HepG2 (cell line): ENCODE results near the gene DNLZ. TPM values are rescaled to one million over a fixed set of nuclear protein-coding genes. Genes with fewer than 3 reads are reported as not detected.

Experiments used
- CBFB ChIP-seq: sonication (generic); formaldehyde crosslinking; IDR thresholded peaks from 2 replicates; pipeline ENCODE4 v1.4.0; 2020; ENCODE audit warnings: missing genetic modification reagents
- FLYWCH1 ChIP-seq: sonication (generic); formaldehyde crosslinking; IDR thresholded peaks from 2 replicates; pipeline ENCODE4 v1.8.1; 2023; ENCODE audit warnings: mild to moderate bottlenecking, missing genetic modification reagents
- FOSL1 ChIP-seq: sonication (generic); formaldehyde crosslinking; IDR thresholded peaks from 2 replicates; pipeline ENCODE4 v1.9.0; 2021; ENCODE audit warnings: missing genetic modification reagents, borderline replicate concordance
- FOXJ3 ChIP-seq: sonication (generic); formaldehyde crosslinking; IDR thresholded peaks from 2 replicates; pipeline ENCODE4 v1.4.0; 2020; ENCODE audit warnings: missing genetic modification reagents, mild to moderate bottlenecking, borderline replicate concordance
- GLI4 ChIP-seq: sonication (generic); formaldehyde crosslinking; IDR thresholded peaks from 2 replicates; pipeline ENCODE4 v1.5.1; 2020; ENCODE audit warnings: missing genetic modification reagents, mild to moderate bottlenecking, moderate library complexity, borderline replicate concordance
- HOXD1 ChIP-seq: sonication (generic); formaldehyde crosslinking; IDR thresholded peaks from 2 replicates; pipeline ENCODE4 v1.5.0; 2020; ENCODE audit warnings: missing genetic modification reagents
- IRF2 ChIP-seq: IDR thresholded peaks from 2 replicates; pipeline ENCODE4 v1.6.1; 2018; ENCODE audit warnings: missing genetic modification reagents, missing compliant biosample characterization
- MIER2 ChIP-seq: IDR thresholded peaks from 2 replicates; pipeline ENCODE4 v1.6.1; 2016; ENCODE audit warnings: missing biosample characterization, missing genetic modification reagents
- ONECUT2 ChIP-seq: sonication (generic); formaldehyde crosslinking; IDR thresholded peaks from 2 replicates; pipeline ENCODE4 v1.4.0; 2020; ENCODE audit warnings: missing genetic modification reagents
- PITX1 ChIP-seq: sonication (generic); formaldehyde crosslinking; IDR thresholded peaks from 2 replicates; pipeline ENCODE4 v1.5.1; 2020; ENCODE audit warnings: mild to moderate bottlenecking, missing genetic modification reagents
- SOX6 ChIP-seq, 2 experiments: fragments of 450-650 bp in 1 of 2; sonication (generic) in 1 of 2; formaldehyde crosslinking in 1 of 2; IDR thresholded peaks; 2 replicates each; pipeline versions ENCODE4 v1.4.0 to v1.6.1; 2017 to 2020; ENCODE audit warnings: antibody characterized with exemption in 1 of 2, mild to moderate bottlenecking in 1 of 2, missing genetic modification reagents in 1 of 2
- TMF1 ChIP-seq: sonication (generic); formaldehyde crosslinking; IDR thresholded peaks from 2 replicates; pipeline ENCODE4 v1.8.1; 2022; ENCODE audit warnings: low read depth, missing genetic modification reagents
- ZBTB42 ChIP-seq: sonication (generic); formaldehyde crosslinking; IDR thresholded peaks from 2 replicates; pipeline ENCODE4 v1.5.0; 2020; ENCODE audit warnings: mild to moderate bottlenecking, missing genetic modification reagents
- ZKSCAN8 ChIP-seq: IDR thresholded peaks from 2 replicates; pipeline ENCODE4 v1.6.1; 2016; ENCODE audit warnings: borderline replicate concordance, missing genetic modification reagents, missing compliant biosample characterization
- ZNF10 ChIP-seq: sonication (generic); formaldehyde crosslinking; IDR thresholded peaks from 2 replicates; pipeline ENCODE4 v1.4.0; 2020; ENCODE audit warnings: mild to moderate bottlenecking, low read depth, missing genetic modification reagents, borderline replicate concordance
- ZNF143 ChIP-seq: sonication (generic); formaldehyde crosslinking; IDR thresholded peaks from 2 replicates; pipeline ENCODE4 v1.4.0; 2020; ENCODE audit warnings: missing genetic modification reagents
- ZNF329 ChIP-seq: sonication (generic); formaldehyde crosslinking; IDR thresholded peaks from 2 replicates; pipeline ENCODE4 v1.9.0; 2021; ENCODE audit warnings: low read depth, mild to moderate bottlenecking, missing genetic modification reagents
- ZNF383 ChIP-seq: sonication (generic); formaldehyde crosslinking; IDR thresholded peaks from 2 replicates; pipeline ENCODE4 v1.4.0; 2020; ENCODE audit warnings: missing genetic modification reagents, mild to moderate bottlenecking, borderline replicate concordance
- ZNF460 ChIP-seq: sonication (generic); formaldehyde crosslinking; IDR thresholded peaks from 2 replicates; pipeline ENCODE4 v1.5.1; 2020; ENCODE audit warnings: missing genetic modification reagents, mild to moderate bottlenecking, borderline replicate concordance
- ZNF510 ChIP-seq: sonication (generic); formaldehyde crosslinking; IDR thresholded peaks from 2 replicates; pipeline ENCODE4 v1.4.0; 2020; ENCODE audit warnings: low read depth, mild to moderate bottlenecking, missing genetic modification reagents
- ZNF556 ChIP-seq: sonication (generic); formaldehyde crosslinking; IDR thresholded peaks from 2 replicates; pipeline ENCODE4 v1.4.0; 2020; ENCODE audit warnings: mild to moderate bottlenecking, missing genetic modification reagents, borderline replicate concordance
- polyA plus RNA-seq, 8 experiments: library from polyadenylated mRNA; depleted of rRNA in 3 of 8; stranded (reverse) in 7 of 8; unstranded in 1 of 8; fragments of >200 nt; fragmentation: Illumina TruSeq in 4 of 8; extraction: Trizol in 4 of 8; gene quantifications; 2 replicates each; pipeline versions ENCODE4 v1.2.1 to v1.2.3, GENCODE V29; 2011 to 2016; ENCODE audit warnings: low read depth in 4 of 8, missing spikeins in 1 of 8, mixed read lengths in 1 of 8; ENCODE audit not compliant: insufficient read depth in 1 of 8
- total RNA-seq, 5 experiments: library from RNA; depleted of rRNA; stranded (reverse); fragments of >200 nt; fragmentation: Illumina TruSeq; extraction: Trizol; gene quantifications; 2 replicates each; pipeline ENCODE4 v1.2.3, GENCODE V29; 2016; ENCODE audit warnings: low read depth in 1 of 5
- TF ChIP-seq, protein P1 (sequence below): IDR thresholded peaks from 2 replicates; pipeline ENCODE4 v1.6.1; 2016; ENCODE audit warnings: missing biosample characterization, missing genetic modification reagents, low read depth
- TF ChIP-seq, protein P2 (sequence below): sonication (generic); formaldehyde crosslinking; IDR thresholded peaks from 2 replicates; pipeline ENCODE4 v1.4.0; 2020; ENCODE audit warnings: missing genetic modification reagents
- TF ChIP-seq, protein P3 (sequence below): sonication (generic); formaldehyde crosslinking; conservative IDR thresholded peaks from 2 replicates; pipeline ENCODE4 v1.8.0; 2022; ENCODE audit warnings: low read depth, missing genetic modification reagents

Gene DNLZ
- total and polyA plus RNA-seq, 2 of the 13 experiments (the other 11 are each of a cell fraction or from before 2014, with no cell fraction given): 3.4 to 8.0 TPM

DNA sequence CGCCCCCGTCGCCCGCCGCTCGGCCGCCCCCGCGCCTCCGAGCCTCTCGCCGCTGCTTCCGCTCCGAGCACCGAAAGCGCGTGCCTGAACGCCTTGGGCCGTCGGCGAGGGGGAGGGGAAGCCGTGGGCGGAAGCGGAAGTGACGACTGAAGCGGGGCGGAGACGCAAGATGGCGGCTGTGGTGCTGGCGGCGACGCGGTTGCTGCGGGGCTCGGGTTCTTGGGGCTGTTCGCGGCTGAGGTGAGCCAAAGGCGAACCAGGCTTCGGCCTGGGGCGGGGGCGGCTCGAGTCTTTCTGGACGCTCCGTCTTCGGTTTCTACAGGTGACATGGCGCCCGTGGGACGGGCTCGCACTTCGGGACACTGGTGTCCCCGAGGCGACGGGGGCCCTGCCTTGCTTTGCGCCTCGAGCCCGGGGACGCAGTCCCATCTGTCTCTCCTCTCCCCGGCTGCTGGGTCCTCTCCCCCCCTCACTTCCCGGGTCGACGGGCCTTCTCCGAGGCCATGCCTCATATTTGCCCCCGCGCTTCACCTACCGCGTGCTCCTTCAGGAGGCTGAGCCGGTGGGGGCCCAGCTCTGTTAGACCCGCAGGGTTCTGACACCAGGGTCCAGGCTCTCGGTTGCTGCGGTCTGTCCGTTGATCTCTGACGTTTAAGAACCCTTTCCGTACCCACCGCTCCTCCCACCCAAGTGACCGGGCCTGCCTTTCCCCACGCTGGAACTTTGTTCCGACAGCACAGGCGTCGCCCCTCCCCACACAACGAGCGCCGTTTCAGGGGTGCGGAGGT is 47.1 kb upstream of the DNLZ start, which contains the start of the genes ENTR1 and PMPCA (continued):
- no peak for TF ChIP-seq ZKSCAN8 (CRISPR knock-in tag)
- no peak for TF ChIP-seq FLYWCH1 (CRISPR knock-in tag)
- TF ChIP-seq ZBTB42 (CRISPR knock-in tag): peak; percentile 55; the same call in 1 of the 2 replicates
- TF ChIP-seq, protein P1, sequence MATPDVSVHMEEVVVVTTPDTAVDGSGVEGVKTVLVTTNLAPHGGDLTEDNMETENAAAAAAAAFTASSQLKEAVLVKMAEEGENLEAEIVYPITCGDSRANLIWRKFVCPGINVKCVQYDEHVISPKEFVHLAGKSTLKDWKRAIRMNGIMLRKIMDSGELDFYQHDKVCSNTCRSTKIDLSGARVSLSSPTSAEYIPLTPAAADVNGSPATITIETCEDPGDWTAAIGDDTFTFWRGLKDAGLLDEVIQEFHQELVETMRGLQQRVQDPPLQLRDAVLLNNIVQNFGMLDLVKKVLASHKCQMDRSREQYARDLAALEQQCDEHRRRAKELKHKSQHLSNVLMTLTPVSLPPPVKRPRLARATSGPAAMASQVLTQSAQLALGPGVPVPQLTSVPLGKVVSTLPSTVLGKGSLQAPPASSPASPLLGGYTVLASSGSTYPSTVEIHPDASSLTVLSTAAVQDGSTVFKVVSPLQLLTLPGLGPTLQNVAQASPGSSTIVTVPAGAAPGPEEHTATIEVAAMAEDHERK (CRISPR knock-in tag): 0 out of 2 replicates have a peak, but pooled peaks have one; percentile 34
- peak; percentile 70 for TF ChIP-seq ZNF143 (CRISPR knock-in tag)
- peak; percentile 90 for TF ChIP-seq CBFB
- no peak for TF ChIP-seq FOSL1 (CRISPR knock-in tag)
- TF ChIP-seq FOXJ3 (CRISPR knock-in tag): no peak
- no peak for TF ChIP-seq TMF1 (CRISPR knock-in tag)
- TF ChIP-seq, protein P2, sequence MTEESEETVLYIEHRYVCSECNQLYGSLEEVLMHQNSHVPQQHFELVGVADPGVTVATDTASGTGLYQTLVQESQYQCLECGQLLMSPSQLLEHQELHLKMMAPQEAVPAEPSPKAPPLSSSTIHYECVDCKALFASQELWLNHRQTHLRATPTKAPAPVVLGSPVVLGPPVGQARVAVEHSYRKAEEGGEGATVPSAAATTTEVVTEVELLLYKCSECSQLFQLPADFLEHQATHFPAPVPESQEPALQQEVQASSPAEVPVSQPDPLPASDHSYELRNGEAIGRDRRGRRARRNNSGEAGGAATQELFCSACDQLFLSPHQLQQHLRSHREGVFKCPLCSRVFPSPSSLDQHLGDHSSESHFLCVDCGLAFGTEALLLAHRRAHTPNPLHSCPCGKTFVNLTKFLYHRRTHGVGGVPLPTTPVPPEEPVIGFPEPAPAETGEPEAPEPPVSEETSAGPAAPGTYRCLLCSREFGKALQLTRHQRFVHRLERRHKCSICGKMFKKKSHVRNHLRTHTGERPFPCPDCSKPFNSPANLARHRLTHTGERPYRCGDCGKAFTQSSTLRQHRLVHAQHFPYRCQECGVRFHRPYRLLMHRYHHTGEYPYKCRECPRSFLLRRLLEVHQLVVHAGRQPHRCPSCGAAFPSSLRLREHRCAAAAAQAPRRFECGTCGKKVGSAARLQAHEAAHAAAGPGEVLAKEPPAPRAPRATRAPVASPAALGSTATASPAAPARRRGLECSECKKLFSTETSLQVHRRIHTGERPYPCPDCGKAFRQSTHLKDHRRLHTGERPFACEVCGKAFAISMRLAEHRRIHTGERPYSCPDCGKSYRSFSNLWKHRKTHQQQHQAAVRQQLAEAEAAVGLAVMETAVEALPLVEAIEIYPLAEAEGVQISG: peak; percentile 95
- TF ChIP-seq ZNF556 (CRISPR knock-in tag): 0 out of 2 replicates have a peak, but pooled peaks have one; percentile 57
- TF ChIP-seq, protein P3, sequence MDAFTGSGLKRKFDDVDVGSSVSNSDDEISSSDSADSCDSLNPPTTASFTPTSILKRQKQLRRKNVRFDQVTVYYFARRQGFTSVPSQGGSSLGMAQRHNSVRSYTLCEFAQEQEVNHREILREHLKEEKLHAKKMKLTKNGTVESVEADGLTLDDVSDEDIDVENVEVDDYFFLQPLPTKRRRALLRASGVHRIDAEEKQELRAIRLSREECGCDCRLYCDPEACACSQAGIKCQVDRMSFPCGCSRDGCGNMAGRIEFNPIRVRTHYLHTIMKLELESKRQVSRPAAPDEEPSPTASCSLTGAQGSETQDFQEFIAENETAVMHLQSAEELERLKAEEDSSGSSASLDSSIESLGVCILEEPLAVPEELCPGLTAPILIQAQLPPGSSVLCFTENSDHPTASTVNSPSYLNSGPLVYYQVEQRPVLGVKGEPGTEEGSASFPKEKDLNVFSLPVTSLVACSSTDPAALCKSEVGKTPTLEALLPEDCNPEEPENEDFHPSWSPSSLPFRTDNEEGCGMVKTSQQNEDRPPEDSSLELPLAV: 0 out of 2 replicates have a peak, but pooled peaks have one; percentile 26
- no peak for TF ChIP-seq ZNF329 (CRISPR knock-in tag)
- peak; percentile 81 for TF ChIP-seq HOXD1
- peak; percentile 70; the same call in 1 of the 2 replicates for TF ChIP-seq PITX1 (CRISPR knock-in tag)
- no peak for TF ChIP-seq ZNF460 (CRISPR knock-in tag)
- TF ChIP-seq ZNF383: no peak
- TF ChIP-seq ZNF510 (CRISPR knock-in tag): no peak
- TF ChIP-seq ONECUT2 (CRISPR knock-in tag): no peak
- TF ChIP-seq MIER2 (CRISPR knock-in tag): no peak
- no peak for TF ChIP-seq SOX6 (IDR thresholded peaks at IDR 0.05)
- TF ChIP-seq SOX6 (CRISPR knock-in tag; IDR thresholded peaks at IDR 0.05): peak; percentile 39
- peak; percentile 81 for TF ChIP-seq IRF2 (CRISPR knock-in tag)
- TF ChIP-seq GLI4 (CRISPR knock-in tag): no peak
- TF ChIP-seq ZNF10: no peak
